Stimulated activated CD8-positive, alpha-beta memory T cell treated with anti-CD3 and anti-CD28 coated beads, Interleukin-4, amount 100 ng/mL, for 48 hours (primary cell): ENCODE results near the gene RC3H1.
"Not testable (repeated sequence)": the region's sequence is repeated elsewhere in the genome, so short reads cannot be mapped to it uniquely, and the experiment has no call there.

Experiments
- DNase-seq: peaks from one replicate; pipeline ENCODE4 v3.0.0-alpha.2; 2020

Gene RC3H1

DNA sequence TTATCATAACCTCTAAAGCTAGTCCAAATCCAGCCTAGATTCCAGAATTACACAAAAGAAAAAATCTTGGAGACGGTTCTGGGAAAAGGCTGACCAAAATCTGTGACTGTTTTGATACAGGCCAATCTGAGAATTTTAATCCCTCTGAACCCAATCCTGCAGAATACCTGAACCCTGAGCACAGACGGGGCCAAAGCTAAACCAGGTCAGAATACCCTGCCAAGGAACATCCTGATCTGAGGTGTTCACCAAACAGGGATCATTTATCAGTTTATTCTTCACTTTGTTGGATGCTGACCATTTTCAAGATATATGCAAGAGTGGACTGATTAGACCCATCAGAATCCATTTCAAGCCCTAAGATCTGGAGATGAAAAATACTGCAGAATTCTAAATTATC, 3.6 kb downstream of the RC3H1 start:
- DNase-seq, result no peak

DNA sequence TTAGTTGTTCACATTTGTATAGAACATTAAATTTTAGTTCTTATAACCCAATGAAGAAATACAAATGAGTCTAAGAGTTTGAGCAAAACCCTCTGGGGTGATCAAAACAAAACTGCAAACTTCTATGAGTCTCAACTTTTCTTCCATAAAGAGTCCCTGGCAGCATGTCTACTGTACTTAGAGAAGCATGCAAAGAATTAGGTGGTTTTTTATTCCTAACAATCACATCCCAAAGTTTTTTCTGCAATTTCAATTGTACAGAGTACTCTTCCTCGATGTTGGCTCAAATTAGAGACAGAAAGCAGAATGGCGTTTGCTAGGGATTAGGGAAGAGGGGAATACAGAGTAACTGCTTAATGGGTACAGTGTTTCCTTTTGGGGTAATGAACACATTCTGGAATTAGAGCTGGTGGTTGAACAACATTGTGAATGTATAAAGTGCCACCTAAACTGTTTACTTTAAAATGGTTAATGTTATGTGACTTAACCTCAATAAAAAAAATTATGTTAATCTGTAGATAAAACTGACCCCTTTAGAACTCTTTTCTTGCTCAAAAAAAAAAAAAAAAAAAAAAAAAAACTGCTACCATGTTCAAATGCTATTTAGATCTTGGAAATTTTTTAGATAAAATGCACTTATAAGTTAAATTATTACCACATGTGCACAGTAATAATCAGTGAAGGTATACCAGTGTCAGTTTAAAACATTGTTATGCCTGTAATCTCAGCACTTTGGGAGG, 4.8 kb downstream of the RC3H1 start:
- DNase-seq, result no peak

DNA sequence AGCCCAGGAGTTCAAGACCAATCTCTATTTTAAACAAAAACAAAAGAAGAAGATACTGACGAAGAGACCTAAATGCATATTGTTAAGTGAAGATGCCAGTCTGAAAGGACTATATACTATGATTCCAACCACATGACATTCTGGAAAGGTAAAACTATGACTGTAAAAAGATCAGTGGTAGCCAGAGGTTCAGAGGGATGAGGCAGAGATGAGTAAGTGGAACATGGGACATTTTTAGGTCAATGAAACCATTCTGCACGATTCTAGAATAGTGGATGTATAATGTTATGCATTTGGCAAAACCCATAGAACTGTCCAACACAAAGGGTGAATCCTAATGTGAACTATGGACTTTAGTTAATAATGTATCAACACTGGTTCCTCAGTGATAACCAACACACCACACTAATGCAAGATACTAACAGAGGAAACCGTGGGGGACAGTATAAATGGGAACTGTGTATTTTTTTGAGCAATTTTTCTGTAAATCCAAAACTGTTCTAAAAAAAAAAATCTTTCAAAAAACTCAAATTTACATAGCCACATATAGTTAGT, 8.2 kb downstream of the RC3H1 start:
- DNase-seq, result no peak

DNA sequence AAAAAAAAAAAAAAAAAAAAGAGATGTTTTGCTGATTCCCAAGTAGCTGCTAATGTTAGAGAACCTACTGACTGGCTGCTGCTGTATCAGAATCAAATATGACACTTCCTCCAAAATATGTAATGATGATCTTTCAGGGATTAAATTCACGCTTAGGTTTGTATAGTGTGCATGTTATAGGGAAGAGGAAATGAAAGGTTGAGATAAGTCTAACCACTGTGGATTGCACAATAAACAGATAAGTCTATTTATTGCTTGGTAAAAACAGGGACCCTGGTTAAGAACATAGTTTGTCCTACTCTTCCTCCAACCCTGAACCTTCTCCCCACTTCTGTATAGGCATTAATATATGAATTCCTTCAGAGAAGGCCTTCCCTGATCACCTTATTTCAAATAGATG, 13.2 kb downstream of the RC3H1 start:
- no peak for DNase-seq

GRCh38 chr1:174008269-174008668, 13.9 kb downstream of the RC3H1 start:
- DNase-seq, result no peak

DNA sequence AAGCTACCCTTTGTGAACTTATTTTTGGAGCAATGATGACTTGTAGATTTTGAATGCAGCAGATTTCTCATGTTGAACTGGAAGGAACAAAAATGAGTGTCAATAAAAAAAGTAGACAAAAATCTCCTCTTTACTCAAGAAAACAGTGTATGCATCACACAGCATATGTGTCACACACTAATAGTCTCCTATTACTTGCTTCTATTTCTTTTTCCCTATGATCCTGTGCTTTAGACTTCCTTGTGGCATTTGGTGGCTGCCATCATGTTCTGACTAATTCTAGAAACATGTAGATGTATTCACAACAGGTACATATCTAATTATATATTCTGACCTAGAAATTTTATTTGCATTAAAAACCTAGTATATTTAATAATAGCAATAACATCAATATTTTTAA, 14.3 kb downstream of the RC3H1 start:
- DNase-seq, result no peak

DNA sequence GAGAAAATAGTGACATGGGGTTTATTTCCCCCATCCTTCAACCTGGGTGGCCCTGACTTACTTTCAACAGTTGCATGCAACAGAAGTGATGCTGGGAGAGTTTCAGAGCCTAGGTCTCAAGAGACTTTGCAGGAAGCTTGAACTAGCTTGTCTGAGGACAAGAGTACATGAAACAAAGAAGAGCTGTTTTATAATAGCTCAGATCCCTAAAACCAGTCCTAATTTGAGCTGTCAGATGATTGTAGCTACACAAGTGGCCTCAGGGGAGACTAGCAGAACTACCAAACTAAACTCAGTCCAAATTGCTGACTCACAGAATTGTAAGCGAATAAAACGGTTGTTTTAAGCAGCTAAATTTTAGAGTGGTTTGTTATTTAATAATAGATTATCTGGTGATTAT, 17.1 kb downstream of the RC3H1 start:
- no peak for DNase-seq

GRCh38 chr1:174003867-174004266, 18.3 kb downstream of the RC3H1 start:
- no peak for DNase-seq

GRCh38 chr1:174001573-174001972, 20.6 kb downstream of the RC3H1 start:
- DNase-seq, result no peak

- DNase-seq, result no peak
Measured at GRCh38 chr1:174000371-174000770, 21.8 kb downstream of the RC3H1 start.

- no peak for DNase-seq
Measured at GRCh38 chr1:173997791-173998190, 24.4 kb downstream of the RC3H1 start.

DNA sequence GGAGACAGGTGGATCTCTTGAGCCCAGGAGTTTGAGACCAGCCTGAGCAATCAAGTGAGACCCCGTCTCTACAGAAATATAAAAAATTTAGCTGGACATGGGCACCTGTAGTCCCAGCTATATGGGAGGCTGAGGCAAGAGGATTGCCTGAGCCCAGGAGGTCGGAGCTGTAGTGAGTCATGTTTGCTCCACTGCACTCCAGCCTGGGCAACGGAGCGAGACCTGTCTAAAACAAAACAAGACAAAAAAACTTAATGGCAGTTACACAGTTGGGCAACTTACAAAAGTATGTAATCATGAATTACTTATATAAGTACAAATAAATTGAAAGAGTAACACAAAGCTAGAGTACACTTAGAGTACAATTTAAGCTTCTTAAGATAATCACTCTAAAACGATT, 25.2 kb downstream of the RC3H1 start:
- DNase-seq, result no peak

DNA sequence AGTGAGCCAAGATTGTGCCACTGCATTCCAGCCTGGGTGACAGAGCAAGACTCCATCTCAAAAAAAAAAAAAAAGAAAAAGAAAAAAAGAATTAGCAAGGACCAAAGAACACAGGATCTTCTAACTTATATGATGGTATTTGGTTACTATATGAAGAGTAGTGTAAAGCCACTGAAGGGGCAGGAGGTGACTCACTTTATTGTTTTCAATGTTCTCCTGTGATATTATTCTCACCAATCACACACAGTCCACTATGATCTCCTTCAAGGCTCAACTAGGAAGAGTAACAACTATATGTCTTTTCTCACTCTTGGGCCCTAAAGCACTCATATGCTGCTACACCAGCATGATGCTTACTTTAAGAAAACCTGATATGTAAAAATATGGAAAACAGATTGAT, 26.7 kb downstream of the RC3H1 start:
- no peak for DNase-seq

- DNase-seq, result not testable (repeated sequence)
Measured at GRCh38 chr1:173993948-173994347, 28.2 kb downstream of the RC3H1 start.

DNA sequence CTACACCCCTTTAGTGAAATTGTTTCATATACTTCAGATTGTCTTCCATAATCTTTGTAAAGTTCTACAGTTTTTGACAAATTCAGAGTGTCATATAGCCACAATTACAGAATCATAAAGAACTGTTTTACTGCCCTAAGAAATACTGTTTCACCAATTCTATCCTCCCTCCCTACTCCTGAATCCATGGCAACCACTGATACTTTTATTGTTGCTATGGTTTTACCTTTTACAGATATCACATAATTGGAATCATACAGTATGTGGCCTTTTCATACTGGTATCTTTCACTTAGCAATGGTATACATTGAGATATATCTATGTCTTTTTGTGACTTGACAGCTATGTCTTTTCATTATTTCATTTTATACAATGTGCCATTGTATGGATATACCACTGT, 34.1 kb downstream of the RC3H1 start:
- DNase-seq, result no peak

GRCh38 chr1:173986951-173987350, 35.2 kb downstream of the RC3H1 start:
- no peak for DNase-seq

GRCh38 chr1:173970252-173970651, 51.9 kb downstream of the RC3H1 start:
- no peak for DNase-seq

DNA sequence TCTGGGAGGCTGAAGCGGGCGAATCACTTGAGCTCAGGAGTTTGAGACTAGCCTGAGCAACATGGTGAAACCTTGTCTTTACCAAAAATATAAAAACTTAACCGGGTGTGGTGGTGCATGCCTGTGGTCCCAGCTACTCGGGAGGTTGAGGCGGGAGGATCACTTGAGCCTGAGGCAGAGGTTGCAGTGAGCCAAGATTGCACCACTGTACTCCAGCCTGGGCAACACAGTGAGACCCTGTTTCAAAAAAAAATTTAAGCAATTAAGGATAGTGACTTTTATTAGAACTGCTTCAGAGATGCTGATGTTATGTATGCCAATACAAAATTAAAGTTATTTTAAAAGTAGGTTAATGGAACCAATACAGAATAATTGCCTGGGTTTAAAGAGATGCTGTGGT, 56.3 kb downstream of the RC3H1 start:
- DNase-seq, result not testable (repeated sequence)

DNA sequence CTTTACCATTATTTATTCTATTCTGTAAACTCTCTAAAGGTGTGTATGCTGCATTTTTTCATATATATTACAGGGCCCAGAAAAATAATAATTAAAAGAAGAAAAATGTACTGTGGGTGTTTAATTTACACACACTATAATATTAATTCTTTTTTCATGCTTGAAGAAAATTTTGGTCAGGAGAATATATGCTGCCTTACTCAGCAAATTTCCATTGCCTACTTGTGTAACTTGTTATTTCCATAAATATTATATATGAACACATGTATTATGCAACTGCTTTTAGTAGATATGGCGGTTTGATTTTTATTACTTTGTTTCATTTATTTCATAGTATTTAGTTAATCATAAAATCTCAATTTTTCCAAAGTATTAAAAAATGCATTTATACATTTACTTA, 58.7 kb downstream of the RC3H1 start:
- DNase-seq, result no peak

GRCh38 chr1:173960625-173961024, 61.5 kb downstream of the RC3H1 start:
- DNase-seq, result no peak

GRCh38 chr1:173954179-173954578, 68.0 kb downstream of the RC3H1 start:
- DNase-seq, result no peak

DNA sequence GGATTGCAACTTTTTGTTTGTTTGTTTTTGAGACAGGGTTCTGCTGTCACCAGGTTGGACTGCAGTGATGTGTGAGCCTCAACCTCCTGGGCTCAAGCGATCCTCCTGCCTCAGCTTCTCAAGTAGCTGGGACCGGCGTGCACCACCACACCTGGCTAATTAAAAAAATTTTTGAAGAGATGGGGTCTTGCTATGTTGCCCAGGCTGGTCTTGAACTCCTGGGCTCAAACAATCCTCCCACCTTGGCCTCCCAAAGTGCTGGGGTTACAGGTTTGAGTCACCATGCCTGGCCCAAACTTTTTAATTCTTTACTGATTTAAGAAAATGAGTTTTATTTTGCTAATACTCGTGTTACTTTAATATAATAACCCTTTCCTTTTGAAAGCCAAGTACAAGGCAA, 73.6 kb downstream of the RC3H1 start:
- DNase-seq, result no peak

GRCh38 chr1:173946380-173946921, 75.7 kb downstream of the RC3H1 start:
- DNase-seq, result no peak

- no peak for DNase-seq
Measured at GRCh38 chr1:173937062-173937461, 85.1 kb downstream of the RC3H1 start.

DNA sequence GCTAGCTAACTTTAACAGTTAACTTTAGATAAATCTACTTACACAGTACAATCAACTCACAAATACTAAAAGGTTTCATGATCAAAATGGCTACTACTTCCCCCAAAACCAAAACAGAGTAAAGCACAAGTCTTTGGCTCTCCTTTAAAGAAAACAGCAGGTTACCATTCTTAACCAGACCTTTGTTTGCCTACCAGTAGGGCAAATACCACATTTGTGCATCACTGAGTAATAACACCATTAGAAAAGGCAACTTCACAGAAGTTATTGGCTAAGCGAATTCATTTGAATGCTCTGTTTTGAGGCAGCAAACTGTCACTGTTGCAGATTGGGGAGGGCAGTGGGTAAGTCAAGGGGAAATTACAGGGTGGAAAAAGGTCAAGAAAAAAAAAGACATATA, 87.7 kb downstream of the RC3H1 start:
- no peak for DNase-seq
